GM13976 (cell line): ENCODE data around the gene GABRA4.

Experiments used
- DNase-seq: peaks from one replicate; pipeline ENCODE4 v3.0.0; 2012; ENCODE audit warnings: low spot score
- in situ Hi-C: fragments of 300-500 bp; cut with MboI; formaldehyde crosslinking; loops from one replicate; pipeline ENCODE4 v1.12.0; 2022; ENCODE audit warnings: low sequenced_read_pairs, mixed read lengths, inconsistent platforms; ENCODE audit not compliant: unreplicated experiment
- TF ChIP-seq, protein P1 (sequence below): IDR thresholded peaks from 2 replicates; pipeline ENCODE4 v1.5.1; 2012; ENCODE audit warnings: borderline replicate concordance, mild to moderate bottlenecking; ENCODE audit not compliant: insufficient read depth; ENCODE audit errors: extremely low read depth, missing control alignments, control extremely low read depth

GABRA4 gene

DNA sequence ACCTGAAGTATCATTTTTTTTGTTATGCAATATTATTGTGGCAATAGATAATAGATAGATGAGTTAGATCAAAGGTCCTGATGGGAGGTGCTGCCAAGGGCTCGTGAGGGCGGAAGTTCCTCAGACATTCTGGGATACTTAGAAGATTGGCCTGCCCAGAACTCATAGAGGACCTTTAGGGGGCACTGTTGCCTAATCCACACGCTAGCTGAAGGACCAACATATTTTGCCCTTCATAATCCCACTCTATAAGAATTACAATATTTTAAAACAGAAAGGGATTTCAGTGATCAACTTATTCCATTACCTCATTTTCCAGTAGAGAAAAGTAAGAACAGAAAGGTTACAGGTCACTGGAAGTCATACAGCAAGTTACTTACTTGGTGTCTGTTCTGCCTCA is 61.4 kb downstream of the GABRA4 start:
- in situ Hi-C loops, result loop anchor here (10.0 to 25.0 kb wide), 2 partner anchors 105 to 183 kb away; partner anchors contain the start of gene GABRB1
- TF ChIP-seq, protein P1, sequence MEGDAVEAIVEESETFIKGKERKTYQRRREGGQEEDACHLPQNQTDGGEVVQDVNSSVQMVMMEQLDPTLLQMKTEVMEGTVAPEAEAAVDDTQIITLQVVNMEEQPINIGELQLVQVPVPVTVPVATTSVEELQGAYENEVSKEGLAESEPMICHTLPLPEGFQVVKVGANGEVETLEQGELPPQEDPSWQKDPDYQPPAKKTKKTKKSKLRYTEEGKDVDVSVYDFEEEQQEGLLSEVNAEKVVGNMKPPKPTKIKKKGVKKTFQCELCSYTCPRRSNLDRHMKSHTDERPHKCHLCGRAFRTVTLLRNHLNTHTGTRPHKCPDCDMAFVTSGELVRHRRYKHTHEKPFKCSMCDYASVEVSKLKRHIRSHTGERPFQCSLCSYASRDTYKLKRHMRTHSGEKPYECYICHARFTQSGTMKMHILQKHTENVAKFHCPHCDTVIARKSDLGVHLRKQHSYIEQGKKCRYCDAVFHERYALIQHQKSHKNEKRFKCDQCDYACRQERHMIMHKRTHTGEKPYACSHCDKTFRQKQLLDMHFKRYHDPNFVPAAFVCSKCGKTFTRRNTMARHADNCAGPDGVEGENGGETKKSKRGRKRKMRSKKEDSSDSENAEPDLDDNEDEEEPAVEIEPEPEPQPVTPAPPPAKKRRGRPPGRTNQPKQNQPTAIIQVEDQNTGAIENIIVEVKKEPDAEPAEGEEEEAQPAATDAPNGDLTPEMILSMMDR, result peak; percentile 42
- no peak for DNase-seq

DNA sequence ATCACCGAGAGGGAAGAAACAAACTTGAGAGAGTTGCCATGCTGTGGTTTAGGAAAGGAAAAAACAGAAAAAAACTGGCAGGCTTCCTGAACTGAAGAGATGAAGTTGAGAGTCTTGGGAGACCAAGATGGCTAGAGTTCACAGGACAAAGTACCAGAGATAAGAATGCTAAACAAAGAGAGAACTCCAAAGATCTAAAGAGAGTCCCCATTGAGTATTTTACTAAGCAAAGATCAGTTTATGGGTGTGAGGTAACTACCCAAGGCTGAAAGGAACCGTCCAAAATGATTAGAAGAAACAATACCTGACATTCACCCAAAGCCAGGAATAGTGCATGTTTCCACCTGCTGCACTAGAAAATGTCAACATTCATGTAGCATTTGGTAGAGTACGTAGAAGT is 62.5 kb downstream of the GABRA4 start:
- in situ Hi-C loops, result loop anchor here (10.0 to 25.0 kb wide), 2 partner anchors 106 to 184 kb away; partner anchors contain the start of gene GABRB1
- TF ChIP-seq, protein P1, result no peak
- no peak for DNase-seq

DNA sequence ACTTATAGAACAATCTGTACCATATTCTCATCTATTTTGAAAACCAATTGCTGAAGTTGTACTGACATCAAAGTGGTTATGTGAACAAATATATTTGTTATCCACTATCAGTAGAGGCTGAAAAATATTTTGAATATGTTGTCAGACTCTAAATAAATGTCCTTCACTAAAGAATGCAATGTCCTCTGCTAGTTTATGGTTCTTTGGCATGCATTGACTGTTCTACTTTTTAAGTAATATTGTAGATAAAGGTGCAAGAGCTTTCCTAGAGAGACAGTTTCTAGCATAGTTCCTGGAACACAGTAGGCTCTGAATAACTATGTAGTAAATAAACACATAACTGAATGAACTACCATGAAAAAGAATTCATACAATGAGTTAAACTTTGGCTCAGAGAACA is 66.2 kb downstream of the GABRA4 start:
- no peak for DNase-seq
- in situ Hi-C loops, result loop anchor here (25.0 kb wide), 1 partner anchor 110 kb away; the partner anchor contains the start of gene GABRB1
- TF ChIP-seq, protein P1, result no peak

DNA sequence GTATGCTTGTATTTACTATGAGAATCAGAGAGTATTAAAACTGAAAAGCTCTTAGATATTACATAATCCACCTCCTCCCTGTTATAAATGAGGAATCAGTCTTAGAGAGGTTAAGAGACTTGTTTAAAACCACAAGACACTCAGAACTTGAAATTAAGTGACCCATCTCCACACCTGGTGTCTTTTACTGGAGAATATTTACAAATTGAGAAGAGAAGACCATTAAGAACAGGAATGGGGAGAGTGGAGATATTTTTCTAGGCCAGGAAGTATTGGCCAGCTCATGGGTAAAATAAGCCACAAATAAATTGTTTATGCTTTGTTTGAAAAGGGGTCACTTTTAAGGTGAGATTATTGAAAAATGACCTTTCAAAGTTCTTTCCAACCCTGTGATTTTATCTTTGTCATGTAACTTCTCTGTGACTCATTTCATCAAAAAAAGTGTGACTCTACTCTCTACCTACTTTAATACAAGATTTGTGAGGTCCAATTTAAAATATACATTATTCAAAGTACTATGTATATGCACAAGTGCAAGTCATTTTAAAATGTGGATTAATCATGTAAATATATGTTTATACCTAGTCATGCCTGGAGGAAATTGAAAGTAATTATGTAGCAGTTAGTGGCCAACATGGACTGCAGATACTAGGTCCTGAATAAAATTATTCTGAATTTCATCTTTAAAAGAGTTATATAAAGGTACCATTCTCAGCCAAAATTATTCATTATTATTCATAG is 68.4 kb downstream of the GABRA4 start:
- in situ Hi-C loops, result loop anchor here (25.0 kb wide), 1 partner anchor 112 kb away; the partner anchor contains the start of gene GABRB1

DNA sequence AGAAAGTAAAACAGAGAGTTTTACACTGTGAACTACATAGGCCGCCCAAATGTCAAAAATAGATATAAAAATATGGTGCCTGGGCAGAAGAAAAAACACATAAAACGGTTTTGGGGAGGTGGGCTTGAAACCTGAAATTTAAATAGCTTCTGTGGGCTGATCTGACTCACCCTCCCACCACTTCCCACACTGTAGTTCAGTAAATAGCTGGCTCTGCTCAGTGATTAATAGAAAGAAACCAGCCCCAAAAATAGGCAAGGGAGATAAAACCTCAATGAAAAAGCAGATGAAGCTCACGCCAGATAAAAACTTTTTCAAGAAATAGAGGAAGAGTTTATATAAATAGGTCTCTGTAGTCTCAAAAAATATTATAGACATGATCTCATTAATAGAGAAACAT is 71.2 kb downstream of the GABRA4 start:
- in situ Hi-C loops, result no loop called here
- TF ChIP-seq, protein P1, result no peak
- no peak for DNase-seq

More for the DNA sequence above, 68.4 kb downstream of the GABRA4 start:
- no peak for DNase-seq
- TF ChIP-seq, protein P1, result no peak

DNA sequence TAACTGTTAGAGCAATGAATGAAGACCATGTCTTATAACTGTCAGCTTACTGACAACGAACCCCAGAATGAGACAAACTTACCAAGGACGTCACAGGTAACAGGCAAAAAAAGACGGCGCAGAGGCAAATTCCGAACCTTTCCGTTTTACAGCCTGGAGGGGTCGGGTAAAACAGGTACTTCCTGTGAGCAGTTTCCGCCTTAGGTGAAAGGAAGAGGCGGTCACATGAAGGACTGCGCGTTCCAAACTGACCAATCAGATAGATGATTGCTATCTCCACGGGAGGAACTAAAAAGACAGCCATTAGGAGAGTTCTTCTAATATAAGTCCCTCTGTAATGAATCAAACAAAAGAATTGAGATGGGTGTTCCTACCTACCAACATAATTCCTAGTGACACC is 84.3 kb downstream of the GABRA4 start, which contains the start of gene COX7B2:
COX7B2 (minus strand) TSS at position 168 of the 400 bp plus-strand sequence. CDS start 174,053 bp downstream, outside the sequence.
- TF ChIP-seq, protein P1, result no peak
- in situ Hi-C loops, result no loop called here
- no peak for DNase-seq

DNA sequence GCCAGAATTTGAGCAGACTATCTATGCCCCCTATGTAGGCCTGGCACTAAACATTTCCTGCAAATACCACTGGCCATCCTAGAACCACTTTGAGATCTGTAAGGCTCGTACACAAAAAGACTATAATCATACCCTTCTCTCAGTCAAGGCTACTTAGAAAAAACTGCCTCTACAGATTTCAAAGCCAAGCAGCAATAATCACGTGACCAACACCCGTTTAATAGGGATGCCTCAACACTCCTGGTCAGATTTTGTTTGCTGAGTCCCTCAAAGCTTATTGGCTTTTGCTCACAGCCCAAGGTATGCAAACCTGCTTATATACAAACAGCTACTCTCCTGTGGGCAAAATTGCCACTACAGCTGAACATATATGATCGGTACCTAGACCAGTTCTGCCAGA is 85.2 kb downstream of the GABRA4 start:
- in situ Hi-C loops, result no loop called here
- TF ChIP-seq, protein P1, result no peak
- DNase-seq, result no peak
